HG03520 (cell line): ENCODE results near the gene MT4.
"Not testable (repeated sequence)": the region's sequence is repeated elsewhere in the genome, so short reads cannot be mapped to it uniquely, and the experiment has no call there.

Experiments
- ATAC-seq: cut with Tn5 transposase; IDR thresholded peaks from one replicate; pipeline ENCODE4 v1.9.1; 2021; ENCODE audit warnings: mild to moderate bottlenecking, moderate library complexity; ENCODE audit not compliant: unreplicated experiment

MT4 gene

DNA sequence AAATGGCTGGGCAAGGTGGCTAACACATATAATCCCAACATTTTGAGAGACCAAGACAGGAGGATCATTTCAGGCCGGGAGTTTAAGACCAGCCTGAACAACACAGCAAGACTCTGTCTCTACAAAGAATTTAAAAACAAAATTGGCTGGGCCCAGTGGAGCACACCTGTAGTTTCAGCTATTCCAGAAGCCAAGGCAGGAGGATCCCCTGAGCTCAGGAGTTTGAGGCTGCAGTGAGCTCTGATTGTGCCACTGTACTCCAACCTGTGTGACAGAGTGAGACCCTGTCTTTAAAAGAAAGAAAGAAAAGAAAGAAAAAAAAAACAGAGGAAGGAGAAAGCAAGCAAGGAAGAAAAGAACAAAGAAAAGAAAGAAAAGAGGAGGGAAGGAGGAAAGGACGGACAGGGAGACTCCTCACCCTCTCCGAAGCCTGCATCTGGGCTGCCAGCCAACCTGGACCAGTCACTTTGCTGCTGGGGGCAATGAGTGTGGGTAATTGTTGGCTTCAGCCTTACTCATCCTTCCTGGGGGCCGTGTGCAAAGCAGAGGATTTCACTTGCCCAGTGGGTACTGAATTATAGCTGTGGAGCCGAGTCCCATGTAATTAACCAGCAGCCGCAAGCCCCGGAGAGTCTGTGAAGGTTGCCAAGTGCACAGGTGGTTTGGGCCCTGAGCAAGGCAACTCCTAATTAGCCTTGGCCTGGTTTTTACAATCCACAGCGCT, 6.7 kb upstream of the MT4 start:
- ATAC-seq, result no peak

DNA sequence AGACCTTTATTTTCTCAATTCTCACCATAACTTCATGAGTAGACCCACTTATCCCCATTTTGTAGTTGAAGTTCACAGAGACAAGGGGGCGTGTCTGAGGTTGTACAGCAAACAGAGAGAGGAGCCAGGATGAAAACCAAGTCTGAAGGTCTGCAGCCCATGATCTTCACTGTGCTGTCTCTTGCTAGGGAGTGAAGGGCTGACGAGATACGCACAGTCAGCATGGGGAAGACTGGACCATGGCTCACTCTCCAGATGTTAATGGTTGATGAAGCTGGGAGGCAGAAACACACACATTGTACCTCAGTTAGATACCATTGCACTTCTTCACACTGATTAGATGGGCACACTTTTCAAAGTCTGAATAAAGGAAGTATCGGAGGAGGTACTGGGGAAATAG, 5.8 kb upstream of the MT4 start:
- no peak for ATAC-seq

DNA sequence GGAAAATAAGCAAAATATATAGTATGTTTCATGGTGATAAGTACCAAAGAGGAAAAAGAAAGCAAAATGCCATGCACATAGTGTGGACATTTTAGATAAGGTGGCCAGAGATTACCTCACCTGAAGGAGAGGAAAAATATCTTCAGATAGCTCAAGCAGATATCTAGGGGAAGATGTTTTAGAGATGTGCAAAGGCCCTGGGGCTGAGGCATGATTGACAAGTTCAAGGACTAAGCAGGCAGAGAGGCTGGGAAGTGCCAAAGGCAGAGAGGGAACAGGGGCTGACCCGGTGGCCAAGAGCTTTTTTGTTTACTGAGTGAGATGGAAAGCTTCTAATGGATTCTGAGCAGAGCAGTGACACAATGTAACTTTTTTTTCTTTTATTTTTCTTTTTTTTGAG, 4.4 kb upstream of the MT4 start:
- no peak for ATAC-seq

DNA sequence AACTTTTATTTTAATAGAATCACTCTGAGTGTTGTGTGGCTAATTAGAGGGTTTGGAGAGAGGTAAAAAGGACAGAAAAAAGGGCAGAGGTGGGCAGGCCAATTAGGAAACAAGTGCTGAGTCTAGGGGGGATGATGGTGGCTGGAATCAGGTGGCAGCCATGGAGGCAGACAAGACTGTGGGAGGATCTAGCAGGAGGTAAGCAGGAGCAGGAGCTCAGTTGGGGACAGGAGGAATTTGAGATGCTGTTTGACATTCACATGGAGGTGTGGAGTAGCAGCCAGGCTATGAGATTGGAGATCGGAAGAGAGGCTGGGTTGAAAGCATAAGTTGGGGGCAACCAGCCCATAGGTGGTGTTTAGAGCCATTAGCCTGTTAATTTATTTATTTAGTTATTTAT, 3.7 kb upstream of the MT4 start:
- no peak for ATAC-seq

DNA sequence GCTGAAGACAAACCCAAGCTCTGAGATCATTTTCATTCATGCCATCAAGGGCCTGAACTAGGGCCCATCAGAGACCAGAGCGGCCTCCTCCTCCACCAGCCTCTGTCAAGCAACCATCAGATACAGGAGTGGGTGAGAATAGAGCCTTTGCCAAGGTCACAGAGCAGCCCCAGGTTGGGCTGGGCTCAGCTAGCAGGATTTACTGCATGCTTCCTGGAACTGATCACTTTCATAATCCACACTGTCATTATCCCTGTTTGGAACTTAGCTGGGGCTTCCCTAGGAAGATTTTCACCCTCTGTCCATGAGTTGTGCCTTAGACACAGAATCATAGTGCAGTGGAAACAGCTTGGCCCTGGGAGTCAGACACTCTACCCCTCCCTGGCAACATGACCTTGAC, 5.1 kb downstream of the MT4 start:
- ATAC-seq, result no peak

DNA sequence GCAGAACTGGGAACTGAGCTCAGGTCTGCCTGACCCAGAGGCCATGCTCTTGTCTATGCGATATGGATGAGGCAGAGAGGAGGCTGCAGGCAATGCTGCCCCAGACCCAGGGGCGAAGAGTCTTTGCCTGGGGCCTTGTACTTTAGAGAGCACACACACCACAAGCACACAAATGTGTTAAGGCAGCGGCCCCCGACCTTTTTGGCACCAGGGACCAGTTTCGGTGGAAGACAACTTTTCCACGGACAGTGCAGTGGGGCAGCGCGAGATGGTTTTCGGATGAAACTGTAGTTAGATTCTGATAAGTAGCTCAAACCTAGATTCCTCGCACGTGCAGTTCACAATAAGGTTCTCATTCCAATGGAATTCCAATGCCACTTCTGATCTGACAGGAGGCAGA, 6.7 kb downstream of the MT4 start:
- ATAC-seq, result no peak

DNA sequence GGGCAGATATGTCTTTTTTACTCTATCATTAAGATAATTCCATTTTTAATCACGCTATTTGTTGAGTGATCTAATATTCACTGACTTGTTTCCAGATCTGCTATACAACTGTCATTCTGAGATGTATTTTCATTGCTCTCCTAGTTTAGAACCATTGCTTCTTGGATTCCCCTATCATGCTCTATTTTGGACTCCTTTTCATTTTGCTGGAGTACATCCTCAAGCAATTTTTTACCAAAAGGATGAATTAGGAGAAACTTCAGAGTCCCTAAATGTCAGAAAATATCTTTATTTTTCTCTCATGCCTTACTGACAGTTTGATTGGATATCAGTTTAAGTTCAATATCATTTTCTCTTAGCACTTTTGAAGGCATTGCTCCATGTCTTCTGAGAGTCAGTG, 9.8 kb downstream of the MT4 start:
- ATAC-seq, result no peak

DNA sequence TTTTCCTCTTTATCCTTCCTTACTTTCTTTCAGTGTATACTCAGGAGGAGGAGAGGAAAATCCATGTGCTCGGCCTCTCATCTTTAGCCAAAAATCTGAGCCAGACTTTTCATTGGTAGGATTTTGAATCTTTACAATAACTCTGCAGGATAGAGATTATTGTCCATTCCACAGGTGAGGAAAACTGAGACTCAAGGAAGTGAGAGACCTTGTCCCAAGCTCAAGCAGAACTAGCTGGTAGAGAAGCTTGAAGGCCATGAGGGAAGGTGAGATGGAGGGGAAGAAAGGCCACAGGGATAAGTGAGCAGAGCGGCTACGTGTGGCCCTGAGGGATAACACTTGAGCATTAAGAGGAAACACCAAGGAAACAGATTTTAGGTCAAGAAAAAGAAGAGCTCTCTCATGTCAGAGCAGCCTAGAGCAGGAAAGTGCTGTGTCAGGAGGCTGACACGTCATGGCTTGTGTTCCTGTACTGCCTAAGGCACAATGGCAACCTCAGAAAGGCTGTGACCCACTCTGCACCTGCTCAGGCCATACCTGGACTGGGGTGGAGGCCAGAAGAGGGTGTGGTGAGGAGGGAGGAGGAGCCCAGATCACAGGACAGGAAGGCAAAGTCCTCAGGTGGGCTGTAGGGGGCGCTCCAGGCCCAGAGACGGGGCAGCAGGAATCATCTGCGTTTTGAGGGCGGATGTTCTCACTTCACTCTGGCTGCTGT, 11.9 kb downstream of the MT4 start:
- no peak for ATAC-seq

DNA sequence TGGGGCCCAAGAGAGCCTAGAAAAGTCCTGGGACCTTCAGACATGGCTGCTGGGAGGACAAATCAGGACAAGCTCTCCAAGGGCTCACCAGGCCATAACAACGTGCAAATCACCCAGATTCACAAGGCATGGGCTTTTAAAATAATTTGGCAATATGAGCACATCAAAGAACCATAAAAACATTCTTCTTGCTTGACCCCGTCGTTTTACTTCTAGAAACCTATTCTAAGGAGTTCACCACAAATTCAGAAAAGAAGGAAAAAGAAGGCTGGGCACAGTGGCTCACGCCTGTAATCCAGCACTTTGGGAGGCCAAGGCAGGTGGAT, 12.4 kb downstream of the MT4 start:
- no peak for ATAC-seq

DNA sequence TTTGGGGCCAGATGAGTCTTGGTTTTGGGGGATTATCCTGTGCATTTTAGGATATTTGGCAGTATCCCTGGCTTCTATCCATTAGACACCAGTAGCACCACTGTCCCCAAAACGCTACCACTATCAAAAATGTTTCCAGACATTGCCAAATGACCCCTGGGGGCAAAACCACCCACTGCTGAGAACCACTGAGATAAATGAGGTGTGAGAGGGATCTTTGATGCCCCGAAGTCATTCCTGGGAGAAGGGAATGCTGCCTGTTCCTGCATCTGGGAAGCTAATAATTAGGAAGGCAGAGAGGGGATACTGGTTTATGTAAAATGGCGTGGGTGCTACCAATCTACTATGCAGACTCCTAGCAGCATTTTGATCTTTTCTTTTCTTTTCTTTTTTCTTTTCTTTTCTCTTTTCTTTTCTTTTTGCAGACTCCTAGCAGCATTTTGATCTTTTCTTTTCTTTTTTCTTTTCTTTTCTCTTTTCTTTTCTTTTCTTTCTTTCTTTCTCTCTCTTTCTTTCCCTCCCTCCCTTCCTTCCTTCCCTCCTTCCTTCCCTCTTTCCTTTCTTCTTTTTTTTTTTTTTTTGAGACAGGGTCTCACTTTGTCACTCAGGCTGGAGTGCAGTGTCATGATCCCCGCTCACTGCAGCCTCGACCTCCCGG, 15.6 kb downstream of the MT4 start:
- no peak for ATAC-seq

DNA sequence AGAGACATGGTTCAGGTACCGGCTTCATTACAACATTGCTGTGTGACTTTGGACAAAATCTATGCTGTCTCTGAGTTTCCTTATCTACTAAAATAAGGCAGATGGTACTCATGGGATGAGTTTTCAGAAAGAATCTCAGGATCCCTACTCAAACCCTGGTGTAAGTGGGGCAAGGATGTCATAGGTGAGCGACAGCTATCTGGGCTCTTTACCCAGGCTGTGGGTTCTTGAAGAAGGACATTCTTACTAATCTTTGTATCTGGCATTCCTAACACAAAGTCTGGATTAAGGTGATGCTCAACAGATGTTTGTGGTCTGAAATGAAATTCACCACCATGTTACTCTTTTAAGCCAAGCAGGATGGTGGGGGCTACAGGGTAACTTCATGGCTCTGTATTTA, 18.0 kb downstream of the MT4 start:
- not testable (repeated sequence) for ATAC-seq

DNA sequence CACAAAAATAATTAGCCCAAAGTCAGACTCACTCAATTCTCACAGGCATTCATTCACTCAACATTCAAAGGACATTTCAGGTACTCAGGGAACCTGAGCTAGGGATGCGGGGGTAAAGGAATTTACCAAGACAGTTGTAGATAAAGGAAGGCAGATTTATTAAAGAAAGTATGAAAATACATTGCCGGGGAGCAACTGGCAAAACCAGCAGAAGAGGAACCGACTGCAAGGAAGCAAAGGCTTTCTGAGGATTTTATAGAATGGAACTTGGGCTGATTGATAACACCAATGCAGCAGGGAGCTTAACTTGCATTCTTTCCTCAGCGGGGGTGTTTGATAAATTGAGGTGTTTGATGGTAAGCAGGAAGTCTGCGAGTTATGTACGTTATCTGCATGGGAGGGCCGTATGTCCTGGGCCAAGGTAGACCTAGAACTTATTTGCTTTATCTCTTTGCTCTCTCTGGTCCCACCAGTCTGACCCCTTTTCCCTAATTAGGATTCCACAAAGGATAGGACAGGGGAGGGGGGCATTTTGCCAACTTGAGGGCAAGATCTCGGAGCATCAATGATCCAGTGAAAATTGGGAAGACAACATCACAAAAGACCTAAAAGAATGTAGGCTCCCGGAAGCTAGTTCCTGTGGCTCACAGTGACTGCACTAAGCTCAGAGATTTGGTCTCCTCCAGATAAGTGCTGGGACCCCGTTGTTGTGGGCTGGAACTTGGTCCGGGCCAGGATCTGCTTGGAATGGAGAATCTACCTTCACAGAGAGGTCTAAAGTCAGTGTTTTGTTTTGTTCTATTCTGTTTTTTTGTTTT, 18.7 kb downstream of the MT4 start:
- ATAC-seq, result no peak

DNA sequence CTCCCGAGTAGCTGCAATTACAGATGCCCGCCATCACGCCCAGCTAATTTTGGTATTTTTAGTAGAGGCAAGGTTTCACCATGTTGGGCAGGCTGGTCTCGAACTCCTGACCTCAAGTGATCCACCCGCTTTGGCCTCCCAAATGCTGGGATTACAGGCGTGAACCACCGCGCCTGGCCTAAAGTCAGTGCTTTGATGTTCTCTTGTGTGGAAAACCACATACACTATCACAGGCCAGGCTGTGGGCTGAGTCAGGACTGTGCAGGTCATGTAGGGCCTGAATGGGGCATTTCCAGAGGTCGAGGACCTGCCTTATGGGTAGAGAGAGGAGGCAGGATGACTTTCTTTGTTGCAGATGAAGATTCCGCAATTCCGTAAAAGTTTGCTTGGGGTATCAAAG, 19.4 kb downstream of the MT4 start:
- ATAC-seq, result no peak

DNA sequence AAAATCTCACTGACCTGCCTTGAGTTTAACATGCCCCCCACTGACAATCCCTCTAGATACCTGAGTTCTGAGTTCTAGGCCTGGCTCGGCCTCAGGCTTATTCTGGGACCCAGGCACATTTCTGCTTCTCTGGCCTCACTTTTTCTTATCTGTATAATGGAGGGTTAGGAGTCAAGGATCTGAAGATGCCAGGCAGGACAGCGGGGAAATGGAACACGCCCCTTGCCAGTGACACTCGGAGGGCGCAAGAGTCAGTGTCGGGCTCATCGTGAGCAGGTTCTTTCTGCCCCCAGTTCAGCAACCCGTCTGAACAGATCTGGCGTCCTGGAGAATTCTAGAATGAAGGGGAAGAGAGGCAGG, 23.9 kb downstream of the MT4 start:
- no peak for ATAC-seq

DNA sequence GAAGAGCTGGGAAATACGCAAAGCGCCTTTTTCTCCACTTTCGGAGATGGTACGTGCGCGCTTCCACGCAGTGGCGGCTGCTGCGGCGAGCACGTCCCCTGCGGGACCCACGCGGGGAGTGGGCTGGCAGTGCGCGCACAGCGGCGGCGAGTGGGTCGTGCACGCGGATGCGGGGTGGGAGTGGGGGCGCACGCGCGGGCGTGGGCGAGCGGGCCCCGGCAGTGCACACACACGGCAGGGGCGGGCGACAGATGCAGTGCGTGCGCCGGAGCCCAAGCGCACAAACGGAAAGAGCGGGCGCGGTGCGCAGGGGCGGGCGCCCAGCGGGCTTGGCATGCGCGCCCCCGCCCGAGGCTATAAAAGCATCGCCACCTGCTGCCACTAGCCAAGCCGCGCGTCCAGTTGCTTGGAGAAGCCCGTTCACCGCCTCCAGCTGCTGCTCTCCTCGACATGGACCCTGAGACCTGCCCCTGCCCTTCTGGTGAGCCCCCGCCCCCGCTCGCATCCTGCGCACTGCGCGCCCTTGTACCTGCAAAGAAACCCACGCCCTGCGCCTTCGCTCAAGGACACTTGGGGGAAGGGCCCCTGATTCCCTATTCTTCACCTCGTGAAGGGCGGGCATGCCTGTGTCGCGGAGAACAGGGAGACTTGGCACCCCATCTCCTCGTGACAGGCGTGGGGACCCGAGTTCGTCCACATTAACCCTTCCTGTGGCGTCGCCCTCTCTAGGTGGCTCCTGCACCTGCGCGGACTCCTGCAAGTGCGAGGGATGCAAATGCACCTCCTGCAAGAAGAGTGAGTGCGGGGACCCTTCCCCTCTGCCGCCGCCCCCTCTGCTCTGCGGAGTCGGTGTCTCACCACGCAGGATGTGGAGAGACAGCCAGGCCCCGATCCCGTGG, 24.5 kb downstream of the MT4 start, which contains the start of gene MT3:
Gene MT3, plus strand, starts transcription at position 388 of the 899 bp plus-strand sequence. Its CDS starts 63 bp downstream, at position 451.
- ATAC-seq, result no peak

DNA sequence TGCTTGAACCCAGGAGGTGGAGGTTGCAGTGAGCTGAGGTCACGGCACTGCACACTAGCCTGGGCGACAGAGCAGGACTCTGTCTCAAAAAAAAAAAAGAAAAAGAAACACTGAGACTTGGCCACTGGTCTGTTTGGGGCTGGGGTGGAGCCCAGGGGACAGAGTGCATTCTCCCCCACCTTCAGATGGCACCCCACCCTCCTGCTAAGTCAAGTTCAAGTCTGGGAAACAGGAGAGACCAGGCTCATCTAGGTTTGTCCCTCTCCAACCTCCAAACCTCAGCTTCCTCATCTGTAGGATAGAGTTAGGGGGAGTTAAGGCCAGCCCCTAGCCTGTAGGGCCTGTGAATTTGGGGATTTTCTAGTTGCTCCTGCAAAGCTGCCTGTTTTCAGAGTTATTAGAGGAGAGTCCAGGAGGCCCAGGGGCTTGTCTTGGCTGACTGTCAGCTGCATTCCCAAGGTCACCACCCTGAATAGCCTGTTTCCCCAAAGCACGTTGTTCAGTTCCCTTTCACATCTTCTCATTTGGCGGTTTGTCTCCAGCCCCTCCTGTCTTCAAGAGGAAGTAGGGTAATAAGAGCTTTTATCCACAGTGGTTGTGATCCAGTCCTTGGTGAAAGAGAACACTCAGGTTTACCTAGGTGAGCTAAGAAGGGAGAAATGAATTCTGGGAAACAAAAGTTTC, 26.6 kb downstream of the MT4 start:
- no peak for ATAC-seq

DNA sequence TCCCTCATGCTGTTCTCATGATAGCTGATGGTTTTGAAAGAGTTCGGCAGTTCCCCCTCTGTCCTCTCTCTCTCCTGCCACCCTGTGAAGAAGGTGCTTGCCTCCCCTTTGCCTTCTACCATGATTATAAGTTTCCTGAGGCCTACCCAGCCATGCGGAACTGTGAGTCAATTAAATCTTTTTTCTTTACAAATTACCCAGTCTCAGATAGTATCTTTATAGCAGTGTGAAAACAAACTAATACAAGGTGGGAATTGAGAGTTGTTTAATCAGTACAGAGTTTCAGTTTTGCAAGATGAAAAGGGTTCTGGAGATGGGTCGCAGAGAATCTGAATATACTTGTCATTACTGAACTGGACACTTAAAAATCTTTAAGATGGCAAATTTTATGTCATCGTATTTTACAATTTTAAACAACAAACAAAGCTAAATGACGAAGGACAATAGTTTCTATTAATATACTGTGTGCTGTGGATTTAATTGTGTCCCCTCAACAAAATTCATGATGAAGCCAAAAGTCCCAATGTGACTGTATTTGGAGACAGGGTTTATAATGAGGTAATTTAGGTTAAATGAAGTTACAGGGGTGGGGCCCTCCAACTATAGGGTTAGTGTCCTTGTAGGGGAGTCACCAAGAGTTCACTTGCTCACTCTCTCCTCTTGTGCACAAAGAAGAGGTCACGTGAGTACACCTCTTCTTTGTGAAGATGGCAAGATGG, 28.9 kb downstream of the MT4 start:
- ATAC-seq, result no peak

DNA sequence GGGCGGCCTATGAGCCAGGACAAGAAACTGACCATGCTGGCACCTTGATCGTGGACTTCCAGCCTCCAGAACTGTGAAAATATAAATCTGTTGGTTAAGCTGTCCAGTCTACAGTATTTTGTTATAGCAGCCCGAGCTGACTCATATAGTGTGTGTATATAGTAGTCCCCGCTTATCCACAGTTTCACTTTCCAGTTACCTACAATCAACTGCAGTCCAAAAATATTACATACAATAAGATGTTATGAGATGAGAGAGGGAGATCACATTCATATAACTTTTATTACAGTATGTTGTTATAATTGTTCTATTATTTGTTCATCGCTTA, 29.4 kb downstream of the MT4 start:
- ATAC-seq, result no peak

DNA sequence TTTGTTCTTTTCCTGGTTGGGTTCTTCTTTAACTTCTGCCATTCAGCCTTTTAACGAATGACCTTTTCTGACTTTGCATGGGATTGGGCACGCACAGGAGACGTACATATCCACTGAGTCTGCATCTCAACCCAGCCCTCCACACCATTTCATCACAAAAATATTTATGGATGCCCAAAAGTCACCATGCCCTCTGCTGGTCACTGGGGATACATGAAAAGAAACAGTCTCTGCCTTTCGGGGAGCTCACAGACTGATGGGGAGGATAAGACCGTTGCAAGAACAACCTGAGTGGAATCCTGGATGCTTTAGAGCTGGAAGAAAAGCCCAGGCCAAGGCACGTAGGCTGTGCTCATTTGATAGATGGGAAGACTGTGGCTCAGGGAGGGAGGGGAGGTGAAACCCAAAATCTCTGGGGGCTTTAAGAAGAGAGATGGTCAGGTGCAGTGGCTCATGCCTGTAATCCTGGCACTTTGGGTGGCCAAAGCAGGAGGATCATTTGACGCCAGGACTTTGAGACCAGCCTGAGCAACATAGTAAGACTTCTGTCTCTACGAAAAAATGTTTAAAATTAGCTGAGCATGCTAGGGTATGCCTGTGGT, 35.6 kb downstream of the MT4 start:
- no peak for ATAC-seq
